ENCODE results near the gene TLNRD1.

The TLNRD1 gene

DNA sequence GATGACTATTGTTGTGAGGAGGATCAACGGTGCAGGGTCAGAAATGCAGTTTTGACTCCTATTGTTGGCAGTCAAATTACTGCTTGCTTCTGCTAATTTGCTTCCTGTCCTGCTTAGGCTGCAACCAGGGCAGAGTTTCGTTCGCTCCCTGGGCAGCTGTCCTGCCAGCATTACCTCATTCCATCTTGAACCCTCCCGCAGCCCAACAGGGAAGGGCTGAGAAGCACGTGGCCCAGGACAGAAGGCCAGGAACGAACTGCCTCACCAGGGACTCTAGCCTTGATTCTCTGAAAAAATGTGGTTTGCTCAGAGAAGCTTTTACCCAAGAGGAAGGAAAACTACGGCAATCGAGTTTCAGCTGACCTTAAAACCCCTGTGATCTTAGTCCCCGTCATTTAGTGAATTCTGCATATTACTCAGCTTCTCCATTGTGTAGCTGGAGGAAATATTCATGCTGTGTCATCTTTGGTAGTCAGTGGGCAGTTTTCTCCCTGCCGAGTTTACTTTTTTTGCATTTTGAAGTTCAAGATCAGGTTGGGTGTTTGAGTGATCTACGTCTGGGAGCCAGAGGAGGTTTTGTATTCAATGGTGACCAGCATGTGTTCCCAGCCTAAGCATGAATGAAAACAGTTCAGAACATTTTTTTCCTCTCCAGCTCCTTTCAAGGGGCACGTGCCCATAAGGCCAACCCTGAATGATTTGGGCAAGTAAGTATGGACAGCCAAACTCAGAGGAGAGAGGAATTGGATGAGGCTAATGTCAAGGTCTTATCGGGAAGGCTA is 23.0 kb downstream of the TLNRD1 start:
- peak; percentile 64 for DNase-seq (ENCODE audit: low read depth)
- H3K4me3 ChIP-seq (ENCODE audit: low read depth, low read length), result no peak overlapping the region

DNA sequence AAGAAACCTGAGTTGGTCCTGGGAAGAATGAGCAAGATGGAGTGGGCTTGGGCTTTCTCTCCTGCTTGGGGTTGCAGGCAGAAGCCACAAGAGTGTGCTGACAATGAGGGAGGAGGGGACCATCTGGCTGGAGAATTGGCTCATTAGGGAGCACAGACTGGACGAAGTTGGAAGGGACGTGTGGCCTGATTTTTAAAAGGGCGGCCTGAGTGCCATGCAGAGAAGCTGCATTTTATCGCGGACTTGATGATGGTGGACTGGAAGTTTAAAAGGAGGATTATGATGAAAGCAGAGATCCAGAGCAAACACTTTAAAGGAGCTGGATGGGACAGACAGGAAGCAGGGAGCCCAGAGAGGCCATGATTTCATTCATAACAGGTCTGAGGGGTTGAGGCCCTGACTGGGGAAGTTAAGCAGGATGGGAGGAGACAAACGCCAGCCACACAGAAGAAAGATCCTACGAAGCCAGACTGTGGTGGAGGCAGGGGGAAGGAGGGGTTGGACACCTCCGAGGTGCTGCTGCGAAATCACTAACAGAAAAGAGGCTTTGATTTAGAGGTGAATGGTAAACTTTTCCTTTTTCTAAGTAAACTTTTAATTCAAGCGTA is 23.6 kb downstream of the TLNRD1 start:
- no peak overlapping the region for H3K4me3 ChIP-seq (ENCODE audit: low read depth, low read length)
- no peak for DNase-seq (ENCODE audit: low read depth)

DNA sequence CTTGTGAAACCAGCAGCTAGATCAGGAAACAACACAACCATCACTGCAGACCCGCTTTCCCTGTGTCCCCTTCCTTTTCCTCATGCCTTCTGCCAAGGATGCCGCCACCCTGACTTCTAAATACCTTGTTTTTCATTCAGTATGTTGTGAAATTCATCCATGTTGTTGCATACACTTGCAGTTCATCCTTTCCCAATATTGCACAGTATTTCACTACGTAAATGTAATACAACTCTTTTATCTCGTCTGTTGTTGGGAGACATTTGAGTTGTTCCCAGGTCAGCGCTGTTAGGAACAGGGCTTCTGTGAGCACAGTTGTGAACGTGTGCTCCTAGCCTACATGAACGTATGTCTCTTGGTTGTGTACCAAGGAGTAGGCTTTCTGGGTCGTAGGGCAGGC is 24.2 kb downstream of the TLNRD1 start:
- DNase-seq (ENCODE audit: low read depth), result no peak

DNA sequence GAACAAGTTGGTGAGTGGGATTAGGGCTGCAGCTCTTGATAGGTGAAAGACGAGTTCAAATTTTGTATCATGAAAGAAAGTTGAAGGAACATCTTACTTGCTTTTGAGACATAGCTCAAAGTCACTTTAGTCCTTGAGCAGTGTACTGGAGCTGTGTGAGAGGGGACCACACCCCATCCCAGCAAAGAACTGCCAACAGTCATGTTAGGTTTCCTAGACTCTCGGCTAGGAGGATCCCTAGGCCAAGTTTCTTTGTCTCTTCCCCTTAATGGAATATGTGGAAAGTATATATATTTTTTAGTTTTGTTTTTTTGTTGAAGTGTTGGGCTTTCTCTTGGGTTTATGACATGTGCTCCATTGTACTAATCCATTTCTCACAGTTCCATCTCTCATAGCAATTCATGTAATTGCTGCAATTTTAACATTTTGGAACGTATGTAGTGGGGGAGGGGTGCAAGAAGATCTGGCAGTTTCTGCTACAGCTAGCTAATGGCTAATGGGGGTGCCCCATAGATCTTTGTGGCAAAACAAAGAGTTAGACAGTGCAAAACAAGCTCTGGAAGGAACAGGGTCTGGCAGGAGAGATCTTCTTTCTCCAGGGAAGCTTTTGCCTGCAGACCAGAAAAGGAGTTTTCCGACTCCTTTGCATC is 25.1 kb downstream of the TLNRD1 start:
- H3K4me3 ChIP-seq (ENCODE audit: low read depth, low read length), result no peak overlapping the region

More for the DNA sequence above, 24.2 kb downstream of the TLNRD1 start:
- no peak overlapping the region for H3K4me3 ChIP-seq (ENCODE audit: low read depth, low read length)

DNA sequence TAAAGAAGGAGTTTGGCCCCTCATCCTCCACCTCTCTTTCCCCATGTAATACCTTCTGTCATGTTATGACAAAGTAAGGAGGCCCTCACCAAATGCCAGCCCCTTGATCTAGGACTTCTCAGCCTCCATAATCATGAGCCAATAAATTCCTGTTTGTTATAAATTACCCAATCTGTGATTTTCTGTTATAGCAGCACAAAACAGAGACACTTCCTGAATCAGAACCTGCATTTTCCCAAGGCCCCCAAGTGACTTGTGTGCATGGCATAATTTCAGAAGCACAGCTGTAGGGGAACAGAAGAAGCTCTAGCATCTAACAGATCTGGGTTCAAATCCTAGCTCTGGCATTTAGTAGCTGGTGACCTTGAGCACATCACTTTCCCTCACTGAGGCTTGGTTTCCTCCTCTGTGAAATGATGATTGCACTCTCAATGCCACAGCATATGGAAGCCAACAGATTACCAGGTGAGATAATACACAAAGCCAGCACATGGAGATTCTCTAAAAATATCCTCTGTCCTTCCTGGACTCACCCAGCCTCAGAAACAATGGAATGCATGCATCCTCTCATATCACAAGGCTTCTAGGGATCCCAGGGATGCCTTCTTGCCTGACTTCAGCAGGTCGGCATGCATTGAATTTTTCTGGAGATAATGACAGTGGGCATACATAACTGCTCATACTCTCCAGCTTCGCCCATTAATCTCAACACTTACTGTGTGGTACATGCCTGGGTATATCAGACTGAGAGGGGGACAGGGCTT is 26.3 kb downstream of the TLNRD1 start:
- no peak for DNase-seq (ENCODE audit: low read depth)
- no peak overlapping the region for H3K4me3 ChIP-seq (ENCODE audit: low read depth, low read length)

More for the DNA sequence above, 25.1 kb downstream of the TLNRD1 start:
- no peak for DNase-seq (ENCODE audit: low read depth)

DNA sequence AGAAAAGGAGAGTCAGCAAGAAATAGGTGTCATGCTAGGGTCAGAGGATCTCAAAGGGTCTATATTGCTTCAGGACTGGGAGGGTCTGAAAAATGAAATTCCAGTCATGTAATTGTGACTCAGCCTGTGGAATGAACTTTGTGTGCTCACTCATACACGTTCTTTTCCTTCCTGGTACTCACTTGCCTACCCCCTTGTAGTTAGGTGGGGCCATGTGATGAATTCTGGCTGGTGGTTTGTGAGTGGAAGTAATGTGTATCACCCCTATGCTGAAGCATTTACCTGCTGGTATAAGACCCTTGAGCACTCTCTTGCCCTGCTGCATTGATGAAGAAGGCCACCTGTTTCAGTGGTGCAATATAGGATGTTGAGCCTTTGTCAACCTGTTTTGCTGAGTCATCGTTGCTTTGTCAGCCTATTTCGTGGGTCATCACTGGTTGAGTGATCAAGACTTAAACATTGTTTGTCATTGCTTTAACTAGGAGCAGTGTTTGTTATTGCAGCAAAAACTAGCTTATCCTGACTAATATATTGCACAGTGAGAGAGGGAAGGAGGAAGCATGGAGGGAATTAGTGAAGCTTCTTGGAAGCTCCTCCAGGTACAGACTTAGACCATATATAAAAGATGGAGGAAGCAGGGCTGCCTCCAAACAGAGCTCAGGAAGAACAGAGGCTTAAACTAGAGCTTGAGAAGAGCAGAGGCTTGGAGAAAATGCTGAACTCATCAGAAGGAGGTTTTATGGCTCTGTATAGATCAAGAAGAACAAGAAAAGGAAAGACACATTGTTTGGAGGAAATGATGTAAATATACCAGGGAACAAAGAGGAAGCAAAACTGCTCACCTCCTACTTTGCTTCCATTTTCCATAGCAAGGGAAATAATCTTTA is 28.9 kb downstream of the TLNRD1 start:
- H3K4me3 ChIP-seq (ENCODE audit: low read depth, low read length), result no peak overlapping the region
- no peak for DNase-seq (ENCODE audit: low read depth)

DNA sequence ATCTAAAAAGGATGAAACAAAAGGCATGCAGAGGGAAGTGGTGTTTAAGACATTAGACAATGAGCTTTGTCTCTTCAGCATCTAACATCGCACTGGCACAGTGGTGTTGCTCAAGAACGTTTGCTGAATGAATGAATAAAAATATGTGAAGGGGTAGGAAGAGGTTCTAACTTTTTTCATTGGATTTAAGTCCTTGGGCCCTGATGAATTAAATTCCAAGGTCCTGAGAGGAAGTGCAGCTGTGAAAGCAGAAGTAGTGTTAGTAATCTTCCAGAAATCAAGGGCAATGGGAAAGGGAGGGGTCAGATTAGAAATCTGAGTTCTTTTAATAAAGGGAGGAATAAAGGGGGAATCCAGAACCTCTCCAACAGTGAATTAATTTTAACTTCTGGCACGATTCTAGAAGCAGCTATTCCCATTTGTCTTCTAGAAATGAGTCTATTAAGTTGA is 29.6 kb downstream of the TLNRD1 start:
- no peak for DNase-seq (ENCODE audit: low read depth)

DNA sequence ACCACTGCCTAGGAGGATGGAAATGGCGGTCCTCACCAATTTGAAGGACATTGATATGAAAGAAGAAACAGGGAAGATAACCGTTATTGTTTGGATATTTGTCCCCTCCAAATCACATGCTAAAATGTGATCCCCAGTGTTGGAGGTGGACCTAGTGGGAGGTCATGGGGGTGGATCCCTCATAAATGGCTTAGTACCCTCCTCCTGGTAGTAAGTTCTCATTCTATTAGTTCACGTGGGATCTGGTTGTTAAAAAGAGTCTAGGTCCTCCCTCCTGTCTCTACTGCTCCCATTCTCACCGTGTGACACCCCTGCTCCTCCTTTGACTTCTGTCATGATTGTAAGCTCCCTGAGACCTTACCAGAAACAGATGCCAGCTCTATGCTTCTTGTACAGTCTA is 30.5 kb downstream of the TLNRD1 start:
- no peak overlapping the region for H3K4me3 ChIP-seq (ENCODE audit: low read depth, low read length)
- DNase-seq (ENCODE audit: low read depth), result no peak

More for the DNA sequence above, 29.6 kb downstream of the TLNRD1 start:
- no peak overlapping the region for H3K4me3 ChIP-seq (ENCODE audit: low read depth, low read length)

DNA sequence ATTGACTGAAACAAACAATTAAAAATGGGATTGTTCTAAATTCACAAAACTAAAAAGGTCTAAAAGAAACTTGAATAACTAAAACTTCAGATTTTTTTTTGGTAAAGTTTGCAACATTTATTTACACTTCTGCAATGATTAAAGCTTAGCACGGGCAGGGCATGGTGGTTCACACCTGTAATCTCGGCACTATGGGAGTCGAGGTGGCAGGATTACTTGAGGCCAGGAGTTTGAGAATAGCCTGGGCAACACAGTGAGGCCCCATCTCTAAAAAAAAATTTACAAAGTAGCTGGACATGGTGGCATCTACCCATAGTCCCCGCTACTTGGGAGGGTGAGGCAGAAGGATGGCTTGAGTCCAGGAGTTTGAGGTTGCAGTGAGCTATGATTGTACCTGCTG is 31.6 kb downstream of the TLNRD1 start:
- DNase-seq (ENCODE audit: low read depth), result no peak
- no peak overlapping the region for H3K4me3 ChIP-seq (ENCODE audit: low read depth, low read length)

DNA sequence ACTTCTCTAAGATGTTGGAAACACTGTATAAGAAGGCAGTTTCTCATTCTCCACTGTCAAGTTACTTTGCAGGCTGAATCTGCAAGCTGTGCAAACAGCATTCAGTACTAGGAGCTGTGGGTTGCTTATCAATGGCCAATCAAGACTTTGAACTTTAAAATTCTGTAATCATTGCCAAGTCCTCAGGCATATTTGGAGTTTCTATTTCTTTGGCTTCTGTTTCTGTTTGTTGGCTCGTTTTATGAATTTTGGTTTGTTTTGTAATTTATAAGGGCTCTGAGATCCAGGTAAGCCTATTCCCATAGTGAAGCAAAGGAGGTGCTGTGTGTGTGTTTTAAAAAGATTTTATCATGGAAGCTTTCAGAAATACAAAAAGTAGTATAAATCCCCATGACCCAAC is 32.1 kb downstream of the TLNRD1 start:
- H3K4me3 ChIP-seq (ENCODE audit: low read depth, low read length), result no peak overlapping the region
- DNase-seq (ENCODE audit: low read depth), result no peak

DNA sequence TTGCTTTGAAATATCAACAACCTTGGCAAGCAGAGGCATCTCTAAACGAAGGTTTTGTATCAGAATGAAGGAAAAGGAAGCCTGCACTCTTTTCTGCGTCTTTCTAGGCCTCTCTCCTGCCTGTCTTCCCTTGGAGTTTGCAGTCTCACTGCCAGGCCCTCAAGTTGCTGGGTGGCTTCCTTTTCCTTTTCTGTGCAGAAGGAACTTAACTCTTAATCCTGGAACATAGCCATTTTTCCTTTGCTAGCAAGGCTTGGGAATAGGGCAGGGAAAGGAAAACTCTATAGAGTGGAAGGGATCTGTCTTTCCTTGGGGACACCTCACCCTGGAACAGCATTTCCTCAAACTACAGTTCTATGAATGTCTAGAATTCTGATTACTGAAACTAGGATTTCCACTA is 32.8 kb downstream of the TLNRD1 start:
- DNase-seq (ENCODE audit: low read depth), result no peak
- H3K4me3 ChIP-seq (ENCODE audit: low read depth, low read length), result no peak overlapping the region

DNA sequence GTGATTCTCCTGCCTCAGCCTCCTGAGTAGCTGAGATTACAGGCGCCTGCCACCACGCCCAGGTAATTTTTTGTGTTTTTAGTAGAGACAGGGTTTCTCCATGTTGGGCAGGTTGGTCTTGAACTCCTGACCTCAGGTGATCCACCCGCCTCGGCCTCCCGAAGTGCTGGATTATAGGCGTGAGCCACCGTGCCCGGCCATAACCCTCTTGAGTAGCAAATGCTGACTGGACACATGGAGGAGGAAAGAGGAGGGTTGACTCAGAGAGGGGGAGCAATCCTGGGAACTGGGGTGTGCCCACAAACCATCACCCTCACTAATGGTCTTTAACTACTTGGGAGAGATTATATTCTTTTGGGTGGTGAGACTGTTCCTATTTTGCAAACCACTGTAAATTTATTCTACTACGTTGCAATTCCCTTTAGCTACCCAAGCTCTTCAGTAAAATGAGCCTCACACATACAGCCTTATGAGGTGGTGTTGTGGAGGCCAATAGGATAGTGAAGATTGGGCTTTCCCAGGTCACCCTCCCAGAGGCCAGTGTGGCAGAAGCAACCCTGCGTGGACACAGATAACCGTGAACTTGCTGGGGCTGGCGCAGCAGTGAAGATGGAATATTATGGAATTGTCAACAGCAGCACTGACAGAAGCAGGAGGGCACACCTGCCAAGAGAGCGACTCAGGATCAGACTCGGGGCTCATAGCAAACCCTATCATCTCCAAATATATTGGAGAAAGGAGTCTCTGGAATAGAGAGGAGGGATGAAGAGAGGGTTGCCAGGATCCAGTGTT is 37.4 kb downstream of the TLNRD1 start:
- H3K4me3 ChIP-seq (ENCODE audit: low read depth, low read length), result no peak overlapping the region
- no peak for DNase-seq (ENCODE audit: low read depth)

DNA sequence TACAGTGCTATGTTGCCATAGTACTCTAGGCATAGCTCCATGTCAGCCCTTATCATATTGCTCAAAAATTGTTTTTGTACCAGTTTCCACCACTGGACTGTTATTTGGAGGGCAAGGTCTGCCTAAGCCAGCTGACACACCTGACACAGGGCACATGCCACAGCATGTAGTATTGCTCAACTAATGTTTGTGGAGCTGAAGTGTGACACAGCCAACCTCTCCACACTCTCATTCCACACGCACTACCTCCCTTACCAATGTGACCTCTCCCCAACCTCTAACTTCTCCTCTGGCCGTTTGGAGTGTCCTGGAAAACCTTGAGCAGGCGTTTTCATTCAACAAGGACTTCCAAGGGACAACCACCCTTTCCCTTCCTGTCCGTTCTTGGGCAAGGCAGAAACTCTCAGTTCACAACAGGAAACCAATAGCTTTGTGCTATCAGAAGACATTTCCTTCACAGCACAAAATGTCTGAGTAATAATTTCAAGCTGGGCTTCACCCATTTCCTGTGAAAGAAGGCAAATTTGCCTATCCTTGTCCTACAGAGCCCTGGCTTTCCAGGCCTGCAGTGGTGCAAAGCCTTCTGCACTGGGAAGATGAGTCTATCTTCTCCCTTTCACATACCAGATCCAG is 38.4 kb downstream of the TLNRD1 start:
- DNase-seq (ENCODE audit: low read depth), result no peak
- H3K4me3 ChIP-seq (ENCODE audit: low read depth, low read length), result no peak overlapping the region

DNA sequence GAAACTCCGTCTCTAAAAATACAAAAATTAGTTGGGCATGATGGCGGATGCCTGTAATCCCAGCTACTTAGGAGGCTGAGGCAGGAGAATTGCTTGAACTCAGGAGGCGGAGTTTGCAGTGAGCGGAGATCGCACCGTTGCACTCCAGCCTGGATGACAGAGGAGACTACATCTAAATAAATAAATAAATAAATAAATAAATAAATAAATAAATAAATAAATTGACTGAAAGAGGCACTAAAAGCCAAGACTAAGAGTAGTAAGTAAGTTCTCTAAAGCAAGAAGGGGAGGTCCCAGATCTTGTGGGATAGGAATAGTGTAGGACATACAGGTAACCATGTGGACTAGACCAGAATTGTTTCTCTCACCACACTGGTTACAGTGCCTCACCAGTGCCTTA is 40.0 kb downstream of the TLNRD1 start:
- DNase-seq (ENCODE audit: low read depth), result no peak
- H3K4me3 ChIP-seq (ENCODE audit: low read depth, low read length), result no peak overlapping the region

DNA sequence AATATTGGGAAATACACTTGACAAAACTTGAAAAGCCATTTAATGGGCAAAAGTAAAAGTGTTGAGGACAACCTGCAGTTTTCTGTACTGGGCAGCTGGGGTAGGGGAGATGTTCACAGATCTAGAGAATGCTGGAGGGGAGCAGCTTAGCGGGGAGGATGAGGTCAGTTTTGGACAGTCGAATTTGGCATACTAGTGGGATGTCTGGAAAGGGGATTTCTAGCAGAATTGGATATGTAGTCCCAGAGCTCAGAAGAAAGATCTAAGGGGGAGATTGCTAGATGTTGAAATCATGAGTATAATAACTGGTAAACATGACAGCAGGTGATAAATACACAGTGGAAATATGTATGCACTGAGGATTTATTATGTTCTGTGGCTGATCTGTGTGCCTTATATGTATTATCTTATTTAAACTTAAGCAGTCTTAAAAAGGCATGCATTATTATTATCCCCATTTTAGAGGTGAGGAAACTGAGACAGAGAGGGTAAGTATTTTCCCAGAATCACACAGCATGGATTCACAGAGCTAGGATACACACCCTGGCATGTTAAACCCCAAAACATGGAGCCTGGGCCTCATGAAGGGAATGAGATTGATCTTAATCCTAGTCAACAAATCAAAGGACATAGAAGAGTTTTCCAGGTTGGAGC is 42.7 kb downstream of the TLNRD1 start:
- no peak for DNase-seq (ENCODE audit: low read depth)
- no peak overlapping the region for H3K4me3 ChIP-seq (ENCODE audit: low read depth, low read length)

DNA sequence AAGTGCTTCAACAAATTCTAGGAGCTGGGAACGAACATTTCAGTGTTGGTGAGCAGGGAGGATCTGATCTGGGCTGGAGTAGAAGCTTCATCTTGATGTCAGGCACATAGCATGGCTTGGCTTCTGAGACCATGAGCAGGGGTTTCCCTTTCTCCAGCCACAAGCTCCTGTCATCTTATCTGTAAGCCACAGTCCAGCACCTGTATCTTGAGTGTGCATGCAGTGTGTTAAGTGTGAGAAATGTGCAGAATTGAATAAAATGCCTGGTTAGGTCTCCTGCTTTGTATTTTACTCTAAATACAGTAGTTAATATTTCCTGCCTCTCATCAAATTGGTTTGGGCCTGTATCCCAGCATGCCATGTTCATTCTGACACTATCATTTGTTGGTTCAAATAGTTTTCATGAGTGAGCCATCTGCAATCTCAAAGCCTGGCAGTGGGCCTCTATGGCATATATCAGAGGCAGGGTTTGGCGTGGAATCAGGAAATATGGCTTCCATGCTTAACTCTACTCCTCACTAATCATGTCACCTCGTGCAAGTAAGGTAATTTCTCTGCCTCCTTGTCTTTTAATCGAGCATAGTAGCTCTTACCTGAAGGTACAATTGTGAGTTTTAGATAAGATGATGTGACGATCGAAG is 43.3 kb downstream of the TLNRD1 start:
- H3K4me3 ChIP-seq (ENCODE audit: low read depth, low read length), result no peak overlapping the region
- DNase-seq (ENCODE audit: low read depth), result no peak

DNA sequence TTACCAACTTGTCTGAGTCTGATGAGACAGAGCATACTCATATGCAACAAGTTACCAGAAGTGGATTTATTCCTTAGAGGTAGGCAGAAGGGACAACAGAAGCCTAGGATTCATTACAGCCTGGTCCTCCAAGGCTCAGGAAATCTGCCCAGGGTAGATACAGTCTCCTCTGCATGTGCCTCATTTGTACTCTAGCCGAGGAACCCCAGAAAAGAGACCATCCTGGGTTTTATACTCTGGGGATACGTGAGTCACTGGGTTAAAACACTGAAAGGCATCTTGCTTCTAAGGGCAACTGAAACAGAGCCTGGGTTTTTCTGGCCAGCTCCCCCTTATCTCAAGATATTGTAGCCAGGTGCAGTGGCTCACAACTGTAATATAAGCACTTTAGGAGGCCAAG is 45.6 kb downstream of the TLNRD1 start:
- no peak overlapping the region for H3K4me3 ChIP-seq (ENCODE audit: low read depth, low read length)
- no peak for DNase-seq (ENCODE audit: low read depth)

All from skeletal muscle cell (primary cell).